GM23338 (cell line): ENCODE results near the gene POLR2B. TPM values are rescaled to one million over a fixed set of nuclear protein-coding genes. Genes with fewer than 3 reads are reported as not detected.

ENCODE experiments used
- ATAC-seq: fragments of 200-7000 bp; cut with Tn5 transposase; 3 replicates; pipeline ENCODE4 v1.9.1; 2020
- DNase-seq: peaks from one replicate; pipeline ENCODE4 v3.0.0-alpha.2; 2015; ENCODE audit warnings: low spot score
- H2AFZ ChIP-seq: fragments of 200-600 bp; sonication (generic); 2 replicates; pipeline ENCODE4 v1.8.0; 2016; ENCODE audit warnings: antibody characterized with exemption, mild to moderate bottlenecking, moderate library complexity
- H3F3A ChIP-seq: fragments of 200-600 bp; sonication (generic); replicated peaks from 2 replicates; pipeline ENCODE4 v1.8.0; 2017; ENCODE audit warnings: antibody characterized with exemption, mixed run types, low read depth
- H3K27ac ChIP-seq: fragments of 200-600 bp; sonication (generic); 2 replicates; pipeline ENCODE4 v1.6.1; 2016; ENCODE audit warnings: low read depth
- H3K27me3 ChIP-seq: fragments of 200-600 bp; sonication (generic); 2 replicates; pipeline ENCODE4 v1.8.0; 2016; ENCODE audit warnings: mild to moderate bottlenecking, mixed run types, moderate library complexity; ENCODE audit not compliant: insufficient read depth
- H3K36me3 ChIP-seq: fragments of 200-600 bp; sonication (generic); 2 replicates; pipeline ENCODE4 v1.8.0; 2016; ENCODE audit warnings: mild to moderate bottlenecking; ENCODE audit not compliant: insufficient read depth
- H3K4me1 ChIP-seq: fragments of 200-600 bp; sonication (generic); 2 replicates; pipeline ENCODE4 v1.8.0; 2016; ENCODE audit warnings: mild to moderate bottlenecking, moderate library complexity; ENCODE audit not compliant: insufficient read depth
- H3K4me2 ChIP-seq: fragments of 200-600 bp; sonication (generic); 2 replicates; pipeline ENCODE4 v1.7.1; 2017; ENCODE audit warnings: mixed run types
- H3K4me3 ChIP-seq: fragments of 200-600 bp; sonication (generic); 2 replicates; pipeline ENCODE4 v1.6.1; 2016; ENCODE audit warnings: mixed run types
- H3K79me2 ChIP-seq: fragments of 200-600 bp; sonication (generic); replicated peaks from 2 replicates; pipeline ENCODE4 v1.8.0; 2017; ENCODE audit warnings: mild to moderate bottlenecking; ENCODE audit not compliant: insufficient read depth
- H3K9me2 ChIP-seq: fragments of 200-600 bp; sonication (generic); 2 replicates; pipeline ENCODE4 v1.8.0; 2017; ENCODE audit not compliant: insufficient read depth
- H4K20me1 ChIP-seq: fragments of 200-600 bp; sonication (generic); replicated peaks from 2 replicates; pipeline ENCODE4 v1.8.0; 2017; ENCODE audit warnings: mild to moderate bottlenecking; ENCODE audit not compliant: insufficient read depth
- H3K27ac Mint-ChIP-seq: 2 replicates; pipeline ENCODE4 v1.8.0; 2020; ENCODE audit warnings: inconsistent platforms, mild to moderate bottlenecking, moderate library complexity, mixed read lengths
- H3K27me3 Mint-ChIP-seq: 3 replicates; pipeline ENCODE4 v1.8.0; 2022; ENCODE audit warnings: low read depth, mild to moderate bottlenecking, moderate library complexity, mixed read lengths, inconsistent platforms; ENCODE audit not compliant: insufficient read depth, poor library complexity
- H3K36me3 Mint-ChIP-seq: 3 replicates; pipeline ENCODE4 v1.8.0; 2021; ENCODE audit warnings: low read depth, mild to moderate bottlenecking, inconsistent platforms, moderate library complexity, mixed read lengths
- H3K4me1 Mint-ChIP-seq: 3 replicates; pipeline ENCODE4 v1.8.0; 2020; ENCODE audit warnings: mild to moderate bottlenecking, inconsistent platforms, mixed read lengths
- H3K4me3 Mint-ChIP-seq: 3 replicates; pipeline ENCODE4 v1.8.0; 2021; ENCODE audit warnings: moderate library complexity, mild to moderate bottlenecking, inconsistent platforms, mixed read lengths
- H3K9me3 Mint-ChIP-seq: 3 replicates; pipeline ENCODE4 v1.8.0; 2020; ENCODE audit warnings: moderate library complexity, mild to moderate bottlenecking, inconsistent platforms, mixed read lengths
- ETS1 ChIP-seq: IDR thresholded peaks from 2 replicates; pipeline ENCODE4 v1.6.1; 2016; ENCODE audit warnings: antibody characterized with exemption
- EZH2phosphoT487 ChIP-seq: fragments of 200-600 bp; sonication (generic); IDR thresholded peaks from one replicate; pipeline ENCODE4 v1.8.1; 2018; ENCODE audit warnings: antibody characterized with exemption; ENCODE audit not compliant: unreplicated experiment
- POLR2AphosphoS5 ChIP-seq: IDR thresholded peaks from 2 replicates; pipeline ENCODE4 v1.6.1; 2016; ENCODE audit warnings: antibody characterized with exemption, low read depth
- ZNF462 ChIP-seq: fragments of 250-450 bp; sonication (Bioruptor Pico); IDR thresholded peaks from 2 replicates; pipeline ENCODE4 v1.5.0; 2020; ENCODE audit warnings: mild to moderate bottlenecking, moderate library complexity
- polyA plus RNA-seq: library from polyadenylated mRNA; unstranded; fragments of >200 nt; fragmentation: Nextera tagmentation; extraction: Ambion mirVana; gene quantifications from 2 replicates; pipeline ENCODE4 v1.2.1, GENCODE V29; 2016
- total RNA-seq: library from RNA; depleted of rRNA; stranded (reverse); fragments of >200 nt; shearing (Covaris generic); gene quantifications from 2 replicates; pipeline ENCODE4 v1.2.3, GENCODE V29; 2014
- TF ChIP-seq, protein P1 (sequence below), 2 experiments: fragments of 200-600 bp in 1 of 2; sonication (generic) in 1 of 2; conservative IDR thresholded peaks; 2 replicates each; pipeline versions ENCODE4 v1.5.1 to v1.6.1; 2016 to 2017; ENCODE audit warnings: antibody characterized with exemption in 2 of 2, low read depth in 2 of 2, mild to moderate bottlenecking in 2 of 2, moderate library complexity in 1 of 2

Gene POLR2B
- total and polyA plus RNA-seq, 2 experiments from 2014 or later: 56.5 to 165 TPM

GRCh38 chr4:56976837-56977320, 1.8 kb upstream of the POLR2B start:
- Histone ChIP-seq H2AFZ (peak overlapping the region; percentile 91), H3K9me2 (no peaks in the 10 kb centered on the region), H4K20me1 (peaks cover 44% of the 10 kb centered on the region), H3F3A (no peaks in the 10 kb centered on the region), H3K4me1 (0 out of 2 replicates have a peak, but pooled peaks cover 3% of the 10 kb centered on the region), H3K79me2 (peaks cover 64% of the 10 kb centered on the region), H3K27me3 (no peaks in the 10 kb centered on the region), H3K4me2 (peak overlapping the region; percentile 90), H3K36me3 (peaks cover 27% of the 10 kb centered on the region), H3K27ac (no peak overlapping the region), H3K4me3 (peak overlapping the region; percentile 95)
- H3K27ac Mint-ChIP-seq: peak overlapping the region; percentile 97
- TF ChIP-seq EZH2phosphoT487: no peak
- no peak for TF ChIP-seq POLR2AphosphoS5
- TF ChIP-seq, protein P1, sequence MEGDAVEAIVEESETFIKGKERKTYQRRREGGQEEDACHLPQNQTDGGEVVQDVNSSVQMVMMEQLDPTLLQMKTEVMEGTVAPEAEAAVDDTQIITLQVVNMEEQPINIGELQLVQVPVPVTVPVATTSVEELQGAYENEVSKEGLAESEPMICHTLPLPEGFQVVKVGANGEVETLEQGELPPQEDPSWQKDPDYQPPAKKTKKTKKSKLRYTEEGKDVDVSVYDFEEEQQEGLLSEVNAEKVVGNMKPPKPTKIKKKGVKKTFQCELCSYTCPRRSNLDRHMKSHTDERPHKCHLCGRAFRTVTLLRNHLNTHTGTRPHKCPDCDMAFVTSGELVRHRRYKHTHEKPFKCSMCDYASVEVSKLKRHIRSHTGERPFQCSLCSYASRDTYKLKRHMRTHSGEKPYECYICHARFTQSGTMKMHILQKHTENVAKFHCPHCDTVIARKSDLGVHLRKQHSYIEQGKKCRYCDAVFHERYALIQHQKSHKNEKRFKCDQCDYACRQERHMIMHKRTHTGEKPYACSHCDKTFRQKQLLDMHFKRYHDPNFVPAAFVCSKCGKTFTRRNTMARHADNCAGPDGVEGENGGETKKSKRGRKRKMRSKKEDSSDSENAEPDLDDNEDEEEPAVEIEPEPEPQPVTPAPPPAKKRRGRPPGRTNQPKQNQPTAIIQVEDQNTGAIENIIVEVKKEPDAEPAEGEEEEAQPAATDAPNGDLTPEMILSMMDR (conservative IDR thresholded peaks at IDR 0.05; ENCODE audit: low read depth in 2 of 2): 0 out of 4 replicates have a peak, but pooled peaks of 1 of the 2 experiments have one; percentile 5
- no peak for TF ChIP-seq ETS1
- no peak for TF ChIP-seq ZNF462 (CRISPR knock-in tag)
- H3K36me3 Mint-ChIP-seq: peaks cover 34% of the 10 kb centered on the region
- peak overlapping the region; percentile 100 for H3K4me3 Mint-ChIP-seq
- peak; percentile 79 for ATAC-seq
- H3K9me3 Mint-ChIP-seq: no peaks in the 10 kb centered on the region
- H3K27me3 Mint-ChIP-seq: peaks cover 12% of the 10 kb centered on the region
- DNase-seq: peak; percentile 77
- H3K4me1 Mint-ChIP-seq: peaks cover 9% of the 10 kb centered on the region
